B cell (primary cell): ENCODE results near the gene CDH7. TPM values are rescaled to one million over a fixed set of nuclear protein-coding genes. Genes with fewer than 3 reads are reported as not detected.

Source experiments
- ATAC-seq: fragments of 200-7000 bp; cut with Tn5 transposase; one replicate; pipeline ENCODE4 v1.10.0; 2021; ENCODE audit warnings: low read depth, mild to moderate bottlenecking, moderate number of reproducible peaks, moderate library complexity
- CTCF ChIA-PET: fragments of 350-600 bp; sonication (Branson Sonifier 250); formaldehyde crosslinking; loops from one replicate; lab custom pipeline; 2021; ENCODE audit warnings: antibody characterized with exemption, inconsistent platforms; lab: Charles Lee
- POLR2A ChIA-PET: fragments of 350-600 bp; sonication (Branson Sonifier 250); formaldehyde crosslinking; loops from one replicate; lab custom pipeline; 2021; ENCODE audit warnings: antibody characterized with exemption; lab: Charles Lee
- DNase-seq: peaks from one replicate; pipeline ENCODE4 v3.0.0; 2013
- H2AFZ ChIP-seq: 2 replicates; pipeline ENCODE4 v1.6.1; 2012; ENCODE audit warnings: mild to moderate bottlenecking, low read depth, low read length; ENCODE audit not compliant: insufficient read depth, poor library complexity, severe bottlenecking
- H3K27ac ChIP-seq, 2 donors: 1 replicate in 1 of 2; 2 replicates in 1 of 2; pipeline ENCODE4 v1.5.1; 2012 to 2013; ENCODE audit warnings: low read length in 2 of 2, mild to moderate bottlenecking in 2 of 2, moderate library complexity in 1 of 2
- H3K27me3 ChIP-seq, 4 experiments: fragments of 200-600 bp in 1 of 4; sonication (generic) in 1 of 4; replicated peaks in 1 of 4; 1 replicate in 2 of 4; 2 replicates in 2 of 4; pipeline versions ENCODE4 v1.6.1 to v1.7.0; 2013 to 2016; ENCODE audit warnings: low read length in 3 of 4, mild to moderate bottlenecking in 2 of 4, mixed read lengths in 1 of 4, moderate library complexity in 1 of 4; ENCODE audit not compliant: insufficient read depth in 4 of 4, control insufficient read depth in 3 of 4; ENCODE audit errors: control extremely low read depth in 1 of 4
- H3K36me3 ChIP-seq, 2 experiments: replicated peaks in 1 of 2; 1 replicate in 1 of 2; 2 replicates in 1 of 2; pipeline versions ENCODE4 v1.6.1 to v1.7.1; 2013; ENCODE audit warnings: low read length in 1 of 2; ENCODE audit not compliant: insufficient read depth in 2 of 2, control insufficient read depth in 1 of 2; ENCODE audit errors: control extremely low read depth in 1 of 2, extremely low read depth in 1 of 2
- H3K4me1 ChIP-seq, 2 donors: fragments of 200-600 bp in 1 of 2; sonication (generic) in 1 of 2; 1 replicate in 1 of 2; 2 replicates in 1 of 2; pipeline versions ENCODE4 v1.5.1 to v1.6.1; 2013 to 2017; ENCODE audit warnings: low read length in 2 of 2; ENCODE audit not compliant: control insufficient read depth in 2 of 2, insufficient read depth in 2 of 2
- H3K4me2 ChIP-seq: replicated peaks from 2 replicates; pipeline ENCODE3; 2012; ENCODE audit warnings: mild to moderate bottlenecking, low read depth, low read length; ENCODE audit not compliant: poor library complexity, severe bottlenecking
- H3K4me3 ChIP-seq, 5 experiments: fragments of 200-600 bp in 1 of 5; sonication (generic) in 1 of 5; 1 replicate in 3 of 5; 2 replicates in 2 of 5; pipeline versions ENCODE4 v1.5.1 to v1.7.0; 2011 to 2016; ENCODE audit warnings: low read length in 4 of 5, mild to moderate bottlenecking in 4 of 5, low read depth in 2 of 5, control low read depth in 1 of 5, moderate library complexity in 1 of 5; ENCODE audit not compliant: insufficient read depth in 1 of 5; ENCODE audit errors: control extremely low read depth in 1 of 5, extremely low read depth in 1 of 5
- H3K79me2 ChIP-seq: fragments of 200-600 bp; sonication (generic); one replicate; pipeline ENCODE4 v1.6.0; 2016; ENCODE audit warnings: low read length; ENCODE audit not compliant: control insufficient read depth, insufficient read depth
- H3K9ac ChIP-seq: fragments of 200-600 bp; sonication (generic); 2 replicates; pipeline ENCODE4 v1.6.1; 2017; ENCODE audit warnings: mild to moderate bottlenecking, low read length, moderate library complexity
- H3K9me3 ChIP-seq, 3 donors: one replicate each; pipeline versions ENCODE4 v1.6.1 to v1.7.1; 2013; ENCODE audit warnings: low read length in 2 of 3; ENCODE audit not compliant: control insufficient read depth in 2 of 3, insufficient read depth in 1 of 3; ENCODE audit errors: control extremely low read depth in 1 of 3
- H4K20me1 ChIP-seq: 2 replicates; pipeline ENCODE4 v1.6.0; 2012; ENCODE audit warnings: mild to moderate bottlenecking, low read length; ENCODE audit not compliant: insufficient read depth, control insufficient read depth, poor library complexity, severe bottlenecking
- H3K27ac Mint-ChIP-seq: one replicate; pipeline ENCODE4 v1.8.0; 2021; ENCODE audit warnings: mixed read lengths
- H3K27me3 Mint-ChIP-seq: one replicate; pipeline ENCODE4 v1.8.0; 2021; ENCODE audit warnings: mixed read lengths
- H3K4me1 Mint-ChIP-seq: one replicate; pipeline ENCODE4 v1.8.0; 2021; ENCODE audit warnings: mixed read lengths
- H3K4me3 Mint-ChIP-seq: one replicate; pipeline ENCODE4 v1.8.0; 2021; ENCODE audit warnings: mixed read lengths
- H3K9me3 Mint-ChIP-seq: one replicate; pipeline ENCODE4 v1.8.0; 2022; ENCODE audit warnings: mixed read lengths; ENCODE audit not compliant: insufficient read depth
- EZH2 ChIP-seq: IDR thresholded peaks from 2 replicates; pipeline ENCODE4 v1.6.1; 2012; ENCODE audit warnings: borderline replicate concordance, low read depth, mild to moderate bottlenecking, moderate library complexity, low read length; ENCODE audit not compliant: insufficient read depth, poor library complexity, severe bottlenecking
- WGBS: methylation state at CpG from one replicate; pipeline ENCODE4 v1.1.5; 2013; ENCODE audit warnings: missing lambda C conversion rate; ENCODE audit not compliant: insufficient coverage; 5-methylcytosine and 5-hydroxymethylcytosine counted together
- intact Hi-C: fragments of 100-400 bp; cut with micrococcal nuclease; formaldehyde crosslinking; loops from one replicate; pipeline ENCODE4 v1.10.0; 2022
- polyA plus RNA-seq: library from polyadenylated mRNA; depleted of rRNA; stranded (reverse); fragments of >200 nt; gene quantifications from 2 replicates; pipeline ENCODE4 v1.2.3, GENCODE V29; 2012
- total RNA-seq, 2 donors: library from RNA; stranded (reverse); fragments of 120-200 nt in 1 of 2; gene quantifications; 1 replicate in 1 of 2; 2 replicates in 1 of 2; pipeline versions ENCODE4 v1.2.3 to v1.2.4, GENCODE V29; 2013 to 2022
- TF ChIP-seq, protein P1 (sequence below): fragments of 200-600 bp; IDR thresholded peaks from one replicate; pipeline ENCODE4 v1.8.0; 2022; ENCODE audit warnings: antibody characterized with exemption, mild to moderate bottlenecking

The CDH7 gene
- total and polyA plus RNA-seq, 2 donors (not counting 1 experiment from before 2014, with no cell fraction given), result not detected

DNA sequence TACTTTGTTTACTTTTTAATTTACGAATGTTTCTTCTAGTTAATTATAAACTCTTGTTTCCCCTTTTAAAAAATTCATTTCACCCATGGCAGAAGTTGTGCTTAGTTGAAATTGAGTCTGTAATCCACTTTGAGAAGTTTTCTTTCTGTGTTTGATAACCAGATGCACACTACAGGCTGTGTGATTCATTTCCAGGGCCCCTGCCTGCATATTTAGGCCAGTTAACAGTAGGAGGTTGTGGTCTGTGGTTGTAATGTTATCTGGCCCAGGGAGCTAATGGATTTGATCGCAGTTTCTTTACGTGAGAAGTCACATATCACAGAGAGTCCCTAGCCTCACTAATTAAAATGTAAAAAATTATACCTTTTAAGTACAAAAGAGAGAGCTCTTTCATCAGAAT, 3.3 kb downstream of the CDH7 start:
- no peak overlapping the region for H3K4me3 ChIP-seq
- no peak overlapping the region for H3K27ac Mint-ChIP-seq
- H3K27me3 Mint-ChIP-seq, result peaks cover 13% of the 10 kb centered on the region
- H3K9me3 ChIP-seq, result no peaks in the 10 kb centered on the region
- H2AFZ ChIP-seq, result no peak overlapping the region
- no peak overlapping the region for H3K4me3 Mint-ChIP-seq
- intact Hi-C loops, result no loop called here
- no peak overlapping the region for H3K9ac ChIP-seq
- H3K27ac ChIP-seq, result no peak overlapping the region
- TF ChIP-seq, protein P1, sequence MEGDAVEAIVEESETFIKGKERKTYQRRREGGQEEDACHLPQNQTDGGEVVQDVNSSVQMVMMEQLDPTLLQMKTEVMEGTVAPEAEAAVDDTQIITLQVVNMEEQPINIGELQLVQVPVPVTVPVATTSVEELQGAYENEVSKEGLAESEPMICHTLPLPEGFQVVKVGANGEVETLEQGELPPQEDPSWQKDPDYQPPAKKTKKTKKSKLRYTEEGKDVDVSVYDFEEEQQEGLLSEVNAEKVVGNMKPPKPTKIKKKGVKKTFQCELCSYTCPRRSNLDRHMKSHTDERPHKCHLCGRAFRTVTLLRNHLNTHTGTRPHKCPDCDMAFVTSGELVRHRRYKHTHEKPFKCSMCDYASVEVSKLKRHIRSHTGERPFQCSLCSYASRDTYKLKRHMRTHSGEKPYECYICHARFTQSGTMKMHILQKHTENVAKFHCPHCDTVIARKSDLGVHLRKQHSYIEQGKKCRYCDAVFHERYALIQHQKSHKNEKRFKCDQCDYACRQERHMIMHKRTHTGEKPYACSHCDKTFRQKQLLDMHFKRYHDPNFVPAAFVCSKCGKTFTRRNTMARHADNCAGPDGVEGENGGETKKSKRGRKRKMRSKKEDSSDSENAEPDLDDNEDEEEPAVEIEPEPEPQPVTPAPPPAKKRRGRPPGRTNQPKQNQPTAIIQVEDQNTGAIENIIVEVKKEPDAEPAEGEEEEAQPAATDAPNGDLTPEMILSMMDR, result no peak
- TF ChIP-seq EZH2, result no peak
- ChIA-PET POLR2A (no interaction called here), CTCF (no interaction called here)
- peaks cover 0 to 13% (median 0%) of the 10 kb centered on the region in 4 experiments for H3K27me3 ChIP-seq
- H3K4me1 ChIP-seq, result no peaks in the 10 kb centered on the region
- DNase-seq (no peak), ATAC-seq (no peak)
- no peaks in the 10 kb centered on the region for H3K79me2 ChIP-seq
- no CpG with 5 or more reads among the region's 3 CpGs for WGBS
- H3K36me3 ChIP-seq, result no peaks in the 10 kb centered on the region
- H4K20me1 ChIP-seq, result no peaks in the 10 kb centered on the region
- no peaks in the 10 kb centered on the region for H3K9me3 Mint-ChIP-seq
- no peaks in the 10 kb centered on the region for H3K4me1 Mint-ChIP-seq
- H3K4me2 ChIP-seq, result no peak overlapping the region

DNA sequence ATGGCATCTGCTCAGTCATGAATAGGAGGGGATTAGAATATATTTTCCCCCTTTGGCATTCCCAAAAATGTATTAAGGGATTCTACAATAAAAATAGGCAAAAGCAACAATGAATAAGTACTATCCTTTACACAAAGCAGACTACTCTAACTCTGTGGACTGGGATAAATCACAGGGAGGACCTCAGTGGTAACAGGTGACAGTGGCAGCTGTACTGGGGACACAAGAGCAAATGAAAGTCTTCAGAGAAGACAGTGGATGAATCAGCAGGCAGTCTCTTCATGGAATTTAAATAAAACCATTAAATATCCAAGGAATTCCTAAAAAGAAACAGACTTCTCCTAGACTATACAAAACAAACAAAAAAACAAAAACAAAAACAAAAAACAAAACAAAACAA, 4.8 kb downstream of the CDH7 start:
- no peak overlapping the region for H3K4me3 ChIP-seq

More for the DNA sequence above, 4.8 kb downstream of the CDH7 start:
- Histone ChIP-seq H3K27ac (no peak overlapping the region), H3K4me2 (no peak overlapping the region), H2AFZ (no peak overlapping the region), H3K9me3 (no peaks in the 10 kb centered on the region), H3K9ac (no peak overlapping the region), H3K4me1 (no peaks in the 10 kb centered on the region), H3K36me3 (no peaks in the 10 kb centered on the region), H4K20me1 (no peaks in the 10 kb centered on the region), H3K79me2 (no peaks in the 10 kb centered on the region), H3K27me3 (peaks cover 0 to 9% (median 0%) of the 10 kb centered on the region in 4 experiments)
- Mint-ChIP-seq H3K4me1 (no peaks in the 10 kb centered on the region), H3K9me3 (no peaks in the 10 kb centered on the region), H3K4me3 (no peak overlapping the region), H3K27ac (no peak overlapping the region), H3K27me3 (peaks cover 4% of the 10 kb centered on the region)
- intact Hi-C loops, result no loop called here
- TF ChIP-seq, protein P1, result no peak
- TF ChIP-seq EZH2, result no peak
- ATAC-seq (no peak), DNase-seq (no peak)
- ChIA-PET POLR2A (no interaction called here), CTCF (no interaction called here)
